Smooth muscle cell of trachea (primary cell): ENCODE results near the gene DPF1. TPM values are rescaled to one million over a fixed set of nuclear protein-coding genes. Genes with fewer than 3 reads are reported as not detected.

ENCODE experiments used
- total RNA-seq: library from RNA; depleted of rRNA; stranded (reverse); fragments of >200 nt; gene quantifications from 2 replicates; pipeline ENCODE4 v1.2.1, GENCODE V29; 2014

Gene DPF1
- 1.3 and 2.2 TPM in 2 replicates for total RNA-seq

GRCh38 chr19:38224014-38224862 lies at the start of gene DPF1:
TSS of gene DPF1 (minus strand) at chr19:38224222. CDS start at chr19:38224142, 80 bp downstream.

DNA sequence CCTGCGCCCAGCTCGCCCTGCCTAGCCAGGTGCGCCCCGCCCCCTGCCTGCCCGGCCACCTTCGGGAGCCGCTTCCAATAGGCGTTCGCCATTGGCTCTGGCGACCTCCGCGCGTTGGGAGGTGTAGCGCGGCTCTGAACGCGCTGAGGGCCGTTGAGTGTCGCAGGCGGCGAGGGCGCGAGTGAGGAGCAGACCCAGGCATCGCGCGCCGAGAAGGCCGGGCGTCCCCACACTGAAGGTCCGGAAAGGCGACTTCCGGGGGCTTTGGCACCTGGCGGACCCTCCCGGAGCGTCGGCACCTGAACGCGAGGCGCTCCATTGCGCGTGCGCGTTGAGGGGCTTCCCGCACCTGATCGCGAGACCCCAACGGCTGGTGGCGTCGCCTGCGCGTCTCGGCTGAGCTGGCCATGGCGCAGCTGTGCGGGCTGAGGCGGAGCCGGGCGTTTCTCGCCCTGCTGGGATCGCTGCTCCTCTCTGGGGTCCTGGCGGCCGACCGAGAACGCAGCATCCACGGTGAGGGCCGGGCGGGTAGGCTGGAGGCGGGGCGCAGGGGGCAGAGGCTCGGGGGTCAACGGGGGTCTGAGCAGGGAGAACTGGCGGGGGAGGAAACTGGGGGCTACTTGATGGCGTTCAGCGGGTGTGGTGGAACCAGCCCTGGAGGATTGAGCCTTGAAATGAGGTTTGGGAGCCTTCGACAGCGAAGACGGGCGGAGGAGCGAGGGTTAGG lies 40.6 kb upstream of the DPF1 start, which contains the start of gene SPINT2:
TSS of gene SPINT2 (plus strand) at position 88 of the 727 bp plus-strand sequence. CDS start at position 408, 320 bp downstream.

Other genes starting within 250 kb of the DPF1 start
- 0.15 and 0.99 TPM in 2 replicates for gene PPP1R14A, start 32.2 kb upstream of the DPF1 start, total RNA-seq
- 1.8 and 3.1 TPM in 2 replicates for gene SPINT2, start 40.4 kb upstream of the DPF1 start, total RNA-seq
- not detected in 2 replicates for gene C19orf33, start 80.0 kb upstream of the DPF1 start, total RNA-seq
- gene YIF1B, start 91.7 kb upstream of the DPF1 start, total RNA-seq, result 67.3 and 73.1 TPM in 2 replicates
- gene KCNK6, start 95.6 kb upstream of the DPF1 start, total RNA-seq, result 1.5 and 3.6 TPM in 2 replicates
- 0.44 and 2.0 TPM in 2 replicates for gene CATSPERG, start 111.6 kb upstream of the DPF1 start, total RNA-seq
- 302 and 326 TPM in 2 replicates for gene PSMD8, start 150.3 kb upstream of the DPF1 start, total RNA-seq
- 0.29 and 1.2 TPM in 2 replicates for gene GGN, start 163.8 kb upstream of the DPF1 start, total RNA-seq
- 0.66 and 2.9 TPM in 2 replicates for gene SPRED3, start 164.5 kb upstream of the DPF1 start, total RNA-seq
- gene FAM98C, start 178.9 kb upstream of the DPF1 start, total RNA-seq, result 11.9 and 12.6 TPM in 2 replicates
- not detected in 2 replicates for gene RASGRP4, start 202.0 kb upstream of the DPF1 start, total RNA-seq
- under 0.01 TPM in 2 replicates for gene RYR1, start 209.5 kb upstream of the DPF1 start, total RNA-seq